GM12875 (cell line): ENCODE data around the gene MATK.
"Not testable (repeated sequence)": the region's sequence is repeated elsewhere in the genome, so short reads cannot be mapped to it uniquely, and the experiment has no call there.

Experiments
- H3K4me3 ChIP-seq: one replicate; pipeline ENCODE4 v1.5.1; 2011; ENCODE audit warnings: low read depth, low read length, control low read depth
- CTCF ChIP-seq: IDR thresholded peaks from 2 replicates; pipeline ENCODE4 v1.5.1; 2011; ENCODE audit warnings: low read depth, mild to moderate bottlenecking, control low read depth, inconsistent platforms, low read length, moderate library complexity, borderline replicate concordance; ENCODE audit not compliant: insufficient read depth

The MATK gene

GRCh38 chr19:3769494-3769893, 16.7 kb downstream of the MATK start:
- TF ChIP-seq CTCF: no peak
- no peak overlapping the region for H3K4me3 ChIP-seq

- H3K4me3 ChIP-seq: no peak overlapping the region
- TF ChIP-seq CTCF: no peak
Measured at GRCh38 chr19:3768748-3769099, 17.5 kb downstream of the MATK start.

- no peak overlapping the region for H3K4me3 ChIP-seq
- no peak for TF ChIP-seq CTCF
Measured at GRCh38 chr19:3768015-3768747, 18.0 kb downstream of the MATK start.

- TF ChIP-seq CTCF: no peak
- no peak overlapping the region for H3K4me3 ChIP-seq
Measured at GRCh38 chr19:3767050-3767449, 19.1 kb downstream of the MATK start.

GRCh38 chr19:3766520-3766919, 19.7 kb downstream of the MATK start:
- no peak for TF ChIP-seq CTCF
- no peak overlapping the region for H3K4me3 ChIP-seq

- not testable (repeated sequence) for H3K4me3 ChIP-seq
Measured at GRCh38 chr19:3765757-3766156, 20.4 kb downstream of the MATK start.

- H3K4me3 ChIP-seq: no peak overlapping the region
- TF ChIP-seq CTCF: no peak
Measured at GRCh38 chr19:3765121-3765520, 21.1 kb downstream of the MATK start.
